Transverse colon (tissue), 4 donors: Measurements from ENCODE around the gene PLCG2.

Experiments
- CTCF ChIP-seq, 5 experiments: fragments of 200-600 bp in 3 of 5; fragments of 450-650 bp in 2 of 5; sonication (generic) in 3 of 5; IDR thresholded peaks; 1 replicate in 2 of 5; 2 replicates in 3 of 5; pipeline ENCODE4 v1.5.1; 2016 to 2017; ENCODE audit warnings: antibody characterized with exemption in 5 of 5, inconsistent platforms in 3 of 5, mild to moderate bottlenecking in 2 of 5, moderate library complexity in 1 of 5
- POLR2AphosphoS5 ChIP-seq, 3 donors: sonication (generic); formaldehyde crosslinking; IDR thresholded peaks; one replicate each; pipeline ENCODE4 v1.6.1; 2016; ENCODE audit warnings: antibody characterized with exemption in 3 of 3

- no peak for TF ChIP-seq CTCF (IDR thresholded peaks at IDR 0.05)
- no peak for TF ChIP-seq POLR2AphosphoS5 (IDR thresholded peaks at IDR 0.05)
Measured at GRCh38 chr16:81868057-81868748, 89.1 kb downstream of the PLCG2 start.
